Colonic mucosa (tissue), 4 donors: ENCODE data around the gene EPHB1. TPM values are rescaled to one million over a fixed set of nuclear protein-coding genes. Genes with fewer than 3 reads are reported as not detected.

ENCODE experiments used
- DNase-seq: peaks from one replicate; pipeline ENCODE4 v3.0.0-alpha.2; 2020
- H3K27ac ChIP-seq: fragments of 200-600 bp; one replicate; pipeline ENCODE4 v1.8.0; 2021
- H3K27me3 ChIP-seq: fragments of 200-600 bp; one replicate; pipeline ENCODE4 v1.8.0; 2021
- H3K36me3 ChIP-seq: fragments of 200-600 bp; one replicate; pipeline ENCODE4 v1.8.0; 2021
- H3K4me1 ChIP-seq: fragments of 200-600 bp; one replicate; pipeline ENCODE4 v1.8.0; 2021; ENCODE audit warnings: mild to moderate bottlenecking
- H3K4me3 ChIP-seq: fragments of 200-600 bp; one replicate; pipeline ENCODE4 v1.8.0; 2021
- H3K9ac ChIP-seq, 2 donors: one replicate each; pipeline ENCODE4 v1.7.0; 2013; ENCODE audit warnings: control low read depth in 2 of 2, low read depth in 2 of 2, low read length in 2 of 2
- H3K9me3 ChIP-seq: fragments of 200-600 bp; one replicate; pipeline ENCODE4 v1.8.0; 2021
- CTCF ChIP-seq: fragments of 200-600 bp; IDR thresholded peaks from one replicate; pipeline ENCODE4 v1.8.0; 2022; ENCODE audit warnings: antibody characterized with exemption, mild to moderate bottlenecking
- intact Hi-C: fragments of 100-400 bp; cut with DNase I; formaldehyde crosslinking; loops from one replicate; pipeline ENCODE4 v1.14.1; 2022
- total RNA-seq, 2 donors: library from RNA; stranded (reverse); fragmentation: NEBNext Ultra II Directional in 1 of 2; extraction: Animal tissue kit (Norgen Biotek cat#: 25700) in 1 of 2; gene quantifications; one replicate each; pipeline ENCODE4 v1.2.1, GENCODE V29; 2021
- donor health status: healthy.
- donor health status: DM: no; HTN: no; CAD: no.
- donor health status: DM: no; HTN: no; CAD: no.

Gene EPHB1
- total RNA-seq, 2 donors from 2014 or later: 0.40 to 0.74 TPM

GRCh38 chr3:135148398-135149020, 353.4 kb downstream of the EPHB1 start:
- H3K9ac ChIP-seq: no peak overlapping the region
- H3K27me3 ChIP-seq: no peaks in the 10 kb centered on the region
- H3K9me3 ChIP-seq: no peaks in the 10 kb centered on the region
- no peak for TF ChIP-seq CTCF
- DNase-seq: no peak
- no peak overlapping the region for H3K4me3 ChIP-seq
- no peaks in the 10 kb centered on the region for H3K36me3 ChIP-seq
- intact Hi-C loops: no loop called here
- no peak overlapping the region for H3K27ac ChIP-seq
- H3K4me1 ChIP-seq: no peaks in the 10 kb centered on the region

GRCh38 chr3:135149707-135150681, 354.9 kb downstream of the EPHB1 start:
- Histone ChIP-seq H3K36me3 (no peaks in the 10 kb centered on the region), H3K4me1 (no peaks in the 10 kb centered on the region), H3K9me3 (no peaks in the 10 kb centered on the region), H3K4me3 (no peak overlapping the region), H3K27me3 (no peaks in the 10 kb centered on the region), H3K27ac (no peak overlapping the region), H3K9ac (no peak overlapping the region)
- intact Hi-C loops: no loop called here
- no peak for TF ChIP-seq CTCF
- no peak for DNase-seq

- Histone ChIP-seq H3K4me1 (no peaks in the 10 kb centered on the region), H3K9me3 (no peaks in the 10 kb centered on the region), H3K27me3 (no peaks in the 10 kb centered on the region), H3K4me3 (no peak overlapping the region), H3K36me3 (no peaks in the 10 kb centered on the region), H3K27ac (no peak overlapping the region), H3K9ac (no peak overlapping the region)
- intact Hi-C loops: no loop called here
- no peak for DNase-seq
- no peak for TF ChIP-seq CTCF
Observed at GRCh38 chr3:135154186-135154585, 359.1 kb downstream of the EPHB1 start.

GRCh38 chr3:135155228-135155627, 360.2 kb downstream of the EPHB1 start:
- TF ChIP-seq CTCF: no peak
- intact Hi-C loops: no loop called here
- no peak for DNase-seq
- no peak overlapping the region for H3K9ac ChIP-seq
- no peaks in the 10 kb centered on the region for H3K27me3 ChIP-seq
- no peaks in the 10 kb centered on the region for H3K36me3 ChIP-seq
- H3K4me1 ChIP-seq: no peaks in the 10 kb centered on the region
- no peak overlapping the region for H3K4me3 ChIP-seq
- H3K27ac ChIP-seq: no peak overlapping the region
- H3K9me3 ChIP-seq: no peaks in the 10 kb centered on the region

- H3K36me3 ChIP-seq: no peaks in the 10 kb centered on the region
- no peak overlapping the region for H3K4me3 ChIP-seq
- H3K9me3 ChIP-seq: no peaks in the 10 kb centered on the region
- TF ChIP-seq CTCF: no peak
- no peak for DNase-seq
- no peaks in the 10 kb centered on the region for H3K27me3 ChIP-seq
- intact Hi-C loops: no loop called here
- no peaks in the 10 kb centered on the region for H3K4me1 ChIP-seq
- no peak overlapping the region for H3K9ac ChIP-seq
- H3K27ac ChIP-seq: no peak overlapping the region
Observed at GRCh38 chr3:135155791-135156190, 360.7 kb downstream of the EPHB1 start.
